ENCODE results near the gene CLEC3A.

CLEC3A gene

GRCh38 chr16:77993111-77993985, 29.0 kb upstream of the CLEC3A start:
- no peaks in the 10 kb centered on the region for H3K36me3 ChIP-seq (ENCODE audit: control insufficient read depth, insufficient read depth, low read length)
- WGBS (ENCODE audit: insufficient coverage, insufficient read length): no CpG with 5 or more reads among the region's 6 CpGs
- peaks cover 2% of the 10 kb centered on the region for H3K9me3 ChIP-seq (ENCODE audit: control insufficient read depth, insufficient read depth, low read length)
- H3K27me3 ChIP-seq (ENCODE audit: control insufficient read depth, insufficient read depth, low read length): no peaks in the 10 kb centered on the region
- 0 out of 2 replicates have a peak, but pooled peaks cover 2% of the 10 kb centered on the region for H3K4me1 ChIP-seq (ENCODE audit: control insufficient read depth, insufficient read depth, low read length)
- DNase-seq (ENCODE audit: low read depth, low spot score): no peak
- H3K27ac ChIP-seq (ENCODE audit: low read length): peak overlapping the region; percentile 48
- no peak overlapping the region for H3K4me3 ChIP-seq (ENCODE audit: low read length)

- no peak for DNase-seq (ENCODE audit: low read depth, low spot score)
- WGBS (ENCODE audit: insufficient coverage, insufficient read length): no CpG with 5 or more reads among the region's 7 CpGs
Measured at GRCh38 chr16:77995843-77996455, 26.4 kb upstream of the CLEC3A start.

DNA sequence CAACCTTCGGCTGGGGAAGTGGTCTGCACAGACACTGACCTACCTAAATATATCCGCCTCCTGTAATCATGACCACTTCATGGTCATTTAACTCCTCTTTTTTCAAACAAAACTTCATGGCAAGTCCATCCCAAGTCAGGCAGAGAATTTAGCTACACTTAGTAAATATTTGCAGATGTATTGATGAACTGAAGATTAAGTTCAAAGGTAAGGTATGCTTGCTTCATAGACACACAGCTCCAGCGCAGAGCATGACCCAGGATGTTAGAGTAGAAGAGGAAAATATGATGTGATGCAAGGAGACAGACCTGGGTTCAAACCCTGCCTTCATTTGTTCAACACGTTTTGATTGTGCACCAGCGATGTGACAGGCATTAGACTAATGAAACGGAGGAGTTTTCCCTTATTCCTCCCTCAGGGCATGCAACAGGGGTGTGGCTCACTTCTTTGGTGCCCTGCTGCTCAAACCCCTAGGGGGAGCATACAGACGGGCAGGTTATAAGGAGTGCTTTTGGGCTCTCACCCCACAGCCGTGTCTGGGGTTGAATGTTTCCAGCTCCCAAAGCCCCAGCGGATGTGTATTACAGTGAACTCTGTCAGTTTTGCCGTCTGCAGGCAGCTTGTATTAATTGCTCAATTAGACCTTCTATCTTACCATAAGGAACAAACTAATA, 23.9 kb upstream of the CLEC3A start:
- no peaks in the 10 kb centered on the region for H3K4me1 ChIP-seq (ENCODE audit: control insufficient read depth, insufficient read depth, low read length)
- H3K27me3 ChIP-seq (ENCODE audit: control insufficient read depth, insufficient read depth, low read length): no peaks in the 10 kb centered on the region
- H3K9me3 ChIP-seq (ENCODE audit: control insufficient read depth, insufficient read depth, low read length): peaks cover 2% of the 10 kb centered on the region
- no peak for DNase-seq (ENCODE audit: low read depth, low spot score)
- no CpG with 5 or more reads among the region's 10 CpGs for WGBS (ENCODE audit: insufficient coverage, insufficient read length)
- no peaks in the 10 kb centered on the region for H3K36me3 ChIP-seq (ENCODE audit: control insufficient read depth, insufficient read depth, low read length)
- no peak overlapping the region for H3K27ac ChIP-seq (ENCODE audit: low read length)
- H3K4me3 ChIP-seq (ENCODE audit: low read length): no peak overlapping the region

More at GRCh38 chr16:77995843-77996455, 26.4 kb upstream of the CLEC3A start:
- Histone ChIP-seq H3K4me3 (ENCODE audit: low read length) (no peak overlapping the region), H3K27ac (ENCODE audit: low read length) (no peak overlapping the region), H3K9me3 (ENCODE audit: control insufficient read depth, insufficient read depth, low read length) (peaks cover 2% of the 10 kb centered on the region), H3K27me3 (ENCODE audit: control insufficient read depth, insufficient read depth, low read length) (no peaks in the 10 kb centered on the region), H3K4me1 (ENCODE audit: control insufficient read depth, insufficient read depth, low read length) (0 out of 2 replicates have a peak, but pooled peaks cover 2% of the 10 kb centered on the region), H3K36me3 (ENCODE audit: control insufficient read depth, insufficient read depth, low read length) (no peaks in the 10 kb centered on the region)

GRCh38 chr16:78001451-78002025, 20.8 kb upstream of the CLEC3A start:
- Histone ChIP-seq H3K4me3 (ENCODE audit: low read length) (no peak overlapping the region), H3K27ac (ENCODE audit: low read length) (no peak overlapping the region), H3K36me3 (ENCODE audit: control insufficient read depth, insufficient read depth, low read length) (no peaks in the 10 kb centered on the region), H3K9me3 (ENCODE audit: control insufficient read depth, insufficient read depth, low read length) (no peaks in the 10 kb centered on the region), H3K4me1 (ENCODE audit: control insufficient read depth, insufficient read depth, low read length) (no peaks in the 10 kb centered on the region), H3K27me3 (ENCODE audit: control insufficient read depth, insufficient read depth, low read length) (no peaks in the 10 kb centered on the region)
- WGBS (ENCODE audit: insufficient coverage, insufficient read length): no CpG with 5 or more reads among the region's 4 CpGs
- DNase-seq (ENCODE audit: low read depth, low spot score): no peak

- H3K36me3 ChIP-seq (ENCODE audit: control insufficient read depth, insufficient read depth, low read length): no peaks in the 10 kb centered on the region
- no peaks in the 10 kb centered on the region for H3K27me3 ChIP-seq (ENCODE audit: control insufficient read depth, insufficient read depth, low read length)
- peak; percentile 98 for DNase-seq (ENCODE audit: low read depth, low spot score)
- H3K27ac ChIP-seq (ENCODE audit: low read length): no peak overlapping the region
- H3K4me1 ChIP-seq (ENCODE audit: control insufficient read depth, insufficient read depth, low read length): no peaks in the 10 kb centered on the region
- WGBS (ENCODE audit: insufficient coverage, insufficient read length): no CpG with 5 or more reads among the region's 11 CpGs
- no peaks in the 10 kb centered on the region for H3K9me3 ChIP-seq (ENCODE audit: control insufficient read depth, insufficient read depth, low read length)
- no peak overlapping the region for H3K4me3 ChIP-seq (ENCODE audit: low read length)
Measured at GRCh38 chr16:78002915-78003538, 19.3 kb upstream of the CLEC3A start.

GRCh38 chr16:78004517-78004916, 17.8 kb upstream of the CLEC3A start:
- DNase-seq (ENCODE audit: low read depth, low spot score): no peak
- Histone ChIP-seq H3K27me3 (ENCODE audit: control insufficient read depth, insufficient read depth, low read length) (no peaks in the 10 kb centered on the region), H3K27ac (ENCODE audit: low read length) (no peak overlapping the region), H3K36me3 (ENCODE audit: control insufficient read depth, insufficient read depth, low read length) (no peaks in the 10 kb centered on the region), H3K4me3 (ENCODE audit: low read length) (no peak overlapping the region), H3K9me3 (ENCODE audit: control insufficient read depth, insufficient read depth, low read length) (no peaks in the 10 kb centered on the region), H3K4me1 (ENCODE audit: control insufficient read depth, insufficient read depth, low read length) (no peaks in the 10 kb centered on the region)
- no CpG with 5 or more reads among the region's 4 CpGs for WGBS (ENCODE audit: insufficient coverage, insufficient read length)

DNA sequence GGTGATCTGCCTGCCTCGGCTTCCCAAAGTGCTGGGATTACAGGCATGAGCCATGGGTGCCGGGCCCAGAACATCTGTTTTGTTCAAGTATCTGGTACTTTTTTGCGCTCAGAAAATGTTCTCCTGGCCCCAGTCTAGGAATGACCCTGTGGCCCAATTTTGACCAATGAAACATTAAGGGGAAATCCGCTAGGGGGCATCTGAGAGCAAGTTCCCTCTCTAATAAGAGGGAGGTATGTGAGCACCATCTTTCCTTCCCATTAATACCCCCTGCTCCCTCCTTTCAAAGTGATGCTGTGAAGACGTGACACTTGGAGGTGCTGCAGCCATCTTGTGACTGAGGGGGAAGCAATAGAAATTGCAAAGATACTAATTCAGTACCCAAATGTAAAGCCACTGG, 16.5 kb upstream of the CLEC3A start:
- no peaks in the 10 kb centered on the region for H3K27me3 ChIP-seq (ENCODE audit: control insufficient read depth, insufficient read depth, low read length)
- no peak overlapping the region for H3K4me3 ChIP-seq (ENCODE audit: low read length)
- H3K27ac ChIP-seq (ENCODE audit: low read length): no peak overlapping the region
- no CpG with 5 or more reads among the region's 5 CpGs for WGBS (ENCODE audit: insufficient coverage, insufficient read length)
- no peaks in the 10 kb centered on the region for H3K9me3 ChIP-seq (ENCODE audit: control insufficient read depth, insufficient read depth, low read length)
- DNase-seq (ENCODE audit: low read depth, low spot score): no peak
- no peaks in the 10 kb centered on the region for H3K36me3 ChIP-seq (ENCODE audit: control insufficient read depth, insufficient read depth, low read length)
- H3K4me1 ChIP-seq (ENCODE audit: control insufficient read depth, insufficient read depth, low read length): no peaks in the 10 kb centered on the region

GRCh38 chr16:78007121-78007520, 15.2 kb upstream of the CLEC3A start:
- Histone ChIP-seq H3K9me3 (ENCODE audit: control insufficient read depth, insufficient read depth, low read length) (no peaks in the 10 kb centered on the region), H3K4me3 (ENCODE audit: low read length) (no peak overlapping the region), H3K4me1 (ENCODE audit: control insufficient read depth, insufficient read depth, low read length) (no peaks in the 10 kb centered on the region), H3K27me3 (ENCODE audit: control insufficient read depth, insufficient read depth, low read length) (no peaks in the 10 kb centered on the region), H3K27ac (ENCODE audit: low read length) (no peak overlapping the region), H3K36me3 (ENCODE audit: control insufficient read depth, insufficient read depth, low read length) (no peaks in the 10 kb centered on the region)
- WGBS (ENCODE audit: insufficient coverage, insufficient read length): no CpG with 5 or more reads among the region's 3 CpGs
- no peak for DNase-seq (ENCODE audit: low read depth, low spot score)

GRCh38 chr16:78024159-78024558, 1.8 kb downstream of the CLEC3A start:
- Histone ChIP-seq H3K27ac (ENCODE audit: low read length) (no peak overlapping the region), H3K9me3 (ENCODE audit: control insufficient read depth, insufficient read depth, low read length) (no peaks in the 10 kb centered on the region), H3K36me3 (ENCODE audit: control insufficient read depth, insufficient read depth, low read length) (no peaks in the 10 kb centered on the region), H3K4me1 (ENCODE audit: control insufficient read depth, insufficient read depth, low read length) (no peaks in the 10 kb centered on the region), H3K4me3 (ENCODE audit: low read length) (no peak overlapping the region), H3K27me3 (ENCODE audit: control insufficient read depth, insufficient read depth, low read length) (no peaks in the 10 kb centered on the region)
- DNase-seq (ENCODE audit: low read depth, low spot score): no peak
- no CpG with 5 or more reads among the region's 5 CpGs for WGBS (ENCODE audit: insufficient coverage, insufficient read length)

- Histone ChIP-seq H3K27ac (ENCODE audit: low read length) (no peak overlapping the region), H3K4me1 (ENCODE audit: control insufficient read depth, insufficient read depth, low read length) (no peaks in the 10 kb centered on the region), H3K4me3 (ENCODE audit: low read length) (no peak overlapping the region), H3K36me3 (ENCODE audit: control insufficient read depth, insufficient read depth, low read length) (no peaks in the 10 kb centered on the region), H3K27me3 (ENCODE audit: control insufficient read depth, insufficient read depth, low read length) (no peaks in the 10 kb centered on the region), H3K9me3 (ENCODE audit: control insufficient read depth, insufficient read depth, low read length) (no peaks in the 10 kb centered on the region)
- no peak for DNase-seq (ENCODE audit: low read depth, low spot score)
- no CpG with 5 or more reads among the region's 1 CpG for WGBS (ENCODE audit: insufficient coverage, insufficient read length)
Measured at GRCh38 chr16:78025631-78026030, 3.3 kb downstream of the CLEC3A start.

Measured in iPS DF 6.9 (cell line).